Ectodermal cell (in vitro differentiated cells): ENCODE data around the gene TSHZ1.
A peak's percentile ranks its signal among the peaks of the same experiment; 100 is the strongest.

Experiments
- H3K27ac ChIP-seq: 2 replicates; pipeline ENCODE4 v1.7.0; 2013; ENCODE audit warnings: mild to moderate bottlenecking, low read depth, low read length; ENCODE audit not compliant: insufficient read depth, poor library complexity, severe bottlenecking
- H3K27me3 ChIP-seq: 2 replicates; pipeline ENCODE4 v1.7.0; 2013; ENCODE audit warnings: mild to moderate bottlenecking, low read length; ENCODE audit not compliant: insufficient read depth, control insufficient read depth, poor library complexity, severe bottlenecking
- H3K36me3 ChIP-seq: one replicate; pipeline ENCODE4 v1.7.0; 2013; ENCODE audit warnings: low read length; ENCODE audit not compliant: control insufficient read depth, insufficient read depth
- H3K4me1 ChIP-seq: one replicate; pipeline ENCODE4 v1.7.0; 2013; ENCODE audit warnings: low read length; ENCODE audit not compliant: control insufficient read depth, insufficient read depth
- H3K4me3 ChIP-seq: 2 replicates; pipeline ENCODE4 v1.7.0; 2013; ENCODE audit warnings: low read depth, low read length, control low read depth; ENCODE audit not compliant: insufficient read depth
- H3K9me3 ChIP-seq: 2 replicates; pipeline ENCODE4 v1.7.0; 2013; ENCODE audit warnings: mild to moderate bottlenecking, low read length, moderate library complexity; ENCODE audit not compliant: control insufficient read depth
- WGBS, 2 experiments: methylation state at CpG; one replicate each; pipeline ENCODE4 v1.1.7; 2013; ENCODE audit warnings: missing lambda C conversion rate in 2 of 2; 5-methylcytosine and 5-hydroxymethylcytosine counted together

The TSHZ1 gene

DNA sequence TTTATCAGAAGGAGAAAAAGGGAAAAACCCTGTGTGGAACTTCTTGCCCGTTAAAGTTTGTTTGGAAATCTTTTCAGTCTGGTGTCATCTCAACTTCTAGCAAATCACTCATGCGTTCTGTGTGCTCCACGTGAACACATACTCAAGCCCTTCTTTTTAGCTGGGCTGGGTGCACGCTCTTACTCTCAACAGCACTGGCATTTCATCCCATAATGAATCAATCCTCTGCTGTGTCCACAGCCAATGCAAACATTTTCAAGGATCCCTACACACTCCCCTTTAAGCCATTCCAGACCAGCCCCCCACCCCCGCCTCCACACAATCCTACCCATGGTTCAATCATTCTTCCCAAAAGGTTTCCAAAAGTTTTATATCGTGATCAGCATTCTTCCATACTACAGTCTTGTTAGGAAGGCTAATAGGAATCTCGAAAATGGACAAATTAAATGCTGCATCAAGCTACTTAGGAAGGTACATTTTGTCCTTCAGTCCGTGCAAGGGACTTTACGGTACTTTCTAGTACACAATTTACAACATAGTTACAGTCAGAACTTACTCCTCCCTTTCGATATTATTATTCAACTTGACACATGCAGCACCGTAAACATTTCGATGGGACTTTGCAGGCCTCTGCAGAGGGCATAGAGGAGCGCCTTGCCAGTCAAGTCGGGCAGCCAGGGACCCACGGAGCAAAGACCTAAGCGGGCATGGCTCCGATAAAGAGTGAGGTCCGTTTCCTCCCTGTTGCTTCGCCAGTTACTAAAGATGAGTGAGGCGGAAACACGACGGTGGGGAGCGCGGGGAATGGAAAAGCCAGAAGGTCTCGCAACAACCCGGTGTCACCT, 3.1 kb upstream of the TSHZ1 start:
- no peak overlapping the region for H3K27ac ChIP-seq
- 4% methylated on average over 26 of the region's 26 CpGs for WGBS, 2 experiments
- peaks cover 28% of the 10 kb centered on the region for H3K4me1 ChIP-seq
- no peaks in the 10 kb centered on the region for H3K36me3 ChIP-seq
- H3K4me3 ChIP-seq = peak overlapping the region; percentile 76
- H3K9me3 ChIP-seq = no peaks in the 10 kb centered on the region
- peaks cover 90% of the 10 kb centered on the region for H3K27me3 ChIP-seq

DNA sequence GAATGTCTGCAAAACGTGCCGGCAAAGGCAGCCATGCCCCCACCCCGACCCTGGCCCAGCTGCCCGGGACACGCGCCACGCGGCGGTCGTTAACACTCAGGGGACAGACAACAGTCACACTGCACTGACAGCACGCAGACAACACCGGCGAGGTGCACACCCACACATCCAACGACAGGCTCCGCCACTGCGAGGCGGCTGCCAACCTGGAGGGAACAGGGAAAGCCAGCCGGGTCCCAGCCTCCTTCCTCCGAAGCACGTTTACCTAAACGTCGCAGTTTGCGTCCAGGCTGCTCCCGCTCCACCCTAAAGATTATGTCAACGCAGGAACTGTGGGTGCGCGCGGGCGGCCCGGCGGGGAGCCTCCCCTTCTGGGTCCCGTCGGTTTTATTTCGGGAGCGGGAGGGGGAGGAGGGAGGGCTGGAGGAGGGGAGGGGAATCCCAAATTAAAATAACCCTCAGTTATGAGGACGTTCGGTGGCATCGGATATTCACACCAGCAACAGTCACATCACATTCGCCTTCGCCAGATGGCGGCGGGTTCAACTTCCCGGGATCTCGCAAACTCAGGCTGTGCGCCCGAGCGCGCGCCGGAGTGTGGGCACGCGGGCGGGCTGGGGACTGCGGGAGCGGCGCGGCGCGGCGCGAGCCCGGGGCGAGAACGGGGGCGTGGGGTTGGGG, 2.3 kb upstream of the TSHZ1 start:
- no peaks in the 10 kb centered on the region for H3K9me3 ChIP-seq
- 1% methylated on average over 61 to 64 of the region's 65 CpGs for WGBS, 2 experiments
- H3K4me3 ChIP-seq = peak overlapping the region; percentile 76
- H3K4me1 ChIP-seq = peaks cover 28% of the 10 kb centered on the region
- H3K27me3 ChIP-seq = peaks cover 90% of the 10 kb centered on the region
- no peaks in the 10 kb centered on the region for H3K36me3 ChIP-seq
- H3K27ac ChIP-seq = no peak overlapping the region

DNA sequence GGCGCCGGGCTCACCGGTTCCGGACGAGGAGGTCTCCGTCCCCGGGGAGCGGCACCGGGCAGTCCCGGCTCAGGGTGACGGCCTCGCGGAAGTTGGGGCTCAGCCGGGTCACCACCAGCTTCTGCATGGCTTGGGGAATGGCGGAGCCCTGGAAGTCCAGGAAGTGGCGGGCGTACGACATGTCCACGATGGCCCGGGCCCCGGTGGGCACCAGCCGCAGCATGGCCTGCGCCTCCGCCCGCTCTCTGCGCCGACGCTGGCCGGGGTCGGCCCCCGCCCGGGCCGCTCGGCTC, 1.8 kb upstream of the TSHZ1 start:
- Histone ChIP-seq H3K27me3 (peaks cover 90% of the 10 kb centered on the region), H3K27ac (no peak overlapping the region), H3K36me3 (no peaks in the 10 kb centered on the region), H3K4me3 (peak overlapping the region; percentile 76), H3K4me1 (peaks cover 28% of the 10 kb centered on the region), H3K9me3 (no peaks in the 10 kb centered on the region)
- WGBS, 2 experiments = 0% methylated on average over 34 of the region's 34 CpGs

DNA sequence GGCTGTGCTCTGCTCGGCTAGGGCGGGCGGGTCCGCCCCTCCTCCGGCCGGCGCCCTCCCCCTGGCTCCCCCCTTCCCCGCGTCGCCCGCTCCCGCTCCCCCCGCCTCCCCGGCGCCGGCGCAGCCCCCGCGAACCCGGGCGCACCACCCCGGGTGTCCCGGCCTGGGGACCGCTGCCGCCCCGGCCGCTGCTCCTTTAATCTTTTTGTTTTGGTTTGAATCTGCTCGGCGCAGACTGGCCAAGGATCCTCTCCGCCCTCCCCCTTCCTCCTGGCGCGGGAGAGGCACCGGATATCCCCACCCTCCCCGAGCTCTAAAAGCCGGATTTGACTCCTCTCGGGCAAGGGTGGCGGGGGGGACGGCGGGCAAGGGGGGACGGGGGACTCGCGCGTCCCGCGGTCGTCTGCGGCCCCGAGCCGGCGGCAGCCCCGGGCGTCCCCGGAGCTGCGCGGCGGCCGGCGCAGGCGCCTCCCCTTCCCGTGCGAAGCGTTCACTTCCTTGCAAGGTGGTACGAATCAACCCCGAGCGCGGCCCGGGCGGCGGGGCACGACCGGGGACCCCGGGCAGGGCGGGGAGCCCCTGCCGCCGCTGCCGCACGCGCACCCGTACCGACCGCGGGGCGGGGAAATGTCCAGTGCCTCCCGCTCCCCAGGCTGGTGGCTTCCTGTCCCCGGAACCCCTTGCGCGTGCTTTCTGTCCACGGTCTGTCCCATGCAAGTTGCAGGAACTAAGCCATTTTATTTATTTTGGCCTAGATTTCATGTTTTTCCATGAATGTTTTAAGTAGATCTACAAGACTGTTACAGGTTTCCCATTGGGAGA, 1.3 kb upstream of the TSHZ1 start, which contains the start of gene PTGR3:
Gene PTGR3, minus strand, starts transcription at position 11 of the 822 bp plus-strand sequence. CDS start 81 bp downstream, outside the sequence.
- H3K4me3 ChIP-seq = peak within 1 kb of the TSS; percentile 76
- H3K4me1 ChIP-seq = peaks cover 27% of the 10 kb centered on the region
- WGBS, 2 experiments = 0 to 1% methylated on average over 87 to 88 of the region's 88 CpGs
- peaks cover 90% of the 10 kb centered on the region for H3K27me3 ChIP-seq
- no peaks in the 10 kb centered on the region for H3K36me3 ChIP-seq
- H3K9me3 ChIP-seq = no peaks in the 10 kb centered on the region
- peak within 1 kb of the TSS; percentile 59 for H3K27ac ChIP-seq

DNA sequence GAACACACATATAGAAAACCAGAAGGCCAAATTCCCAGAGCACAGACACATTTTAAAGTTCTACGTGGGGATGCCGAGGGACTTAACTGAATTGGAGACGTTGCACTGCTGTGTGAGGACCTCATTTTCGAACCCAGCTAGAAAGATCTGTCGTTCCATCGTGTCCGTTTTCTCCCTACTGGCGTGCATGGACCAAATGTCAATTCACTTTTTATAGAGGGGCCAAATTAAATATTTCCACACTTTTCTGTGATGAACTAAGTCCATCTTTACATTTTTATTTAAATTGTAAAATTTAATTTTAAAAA, 692 bp upstream of the TSHZ1 start:
- no peaks in the 10 kb centered on the region for H3K36me3 ChIP-seq
- 1 to 2% methylated on average over 8 of the region's 8 CpGs for WGBS, 2 experiments
- peak overlapping the region; percentile 76 for H3K4me3 ChIP-seq
- no peaks in the 10 kb centered on the region for H3K9me3 ChIP-seq
- peaks cover 25% of the 10 kb centered on the region for H3K4me1 ChIP-seq
- H3K27me3 ChIP-seq = peaks cover 90% of the 10 kb centered on the region
- H3K27ac ChIP-seq = peak overlapping the region; percentile 26

DNA sequence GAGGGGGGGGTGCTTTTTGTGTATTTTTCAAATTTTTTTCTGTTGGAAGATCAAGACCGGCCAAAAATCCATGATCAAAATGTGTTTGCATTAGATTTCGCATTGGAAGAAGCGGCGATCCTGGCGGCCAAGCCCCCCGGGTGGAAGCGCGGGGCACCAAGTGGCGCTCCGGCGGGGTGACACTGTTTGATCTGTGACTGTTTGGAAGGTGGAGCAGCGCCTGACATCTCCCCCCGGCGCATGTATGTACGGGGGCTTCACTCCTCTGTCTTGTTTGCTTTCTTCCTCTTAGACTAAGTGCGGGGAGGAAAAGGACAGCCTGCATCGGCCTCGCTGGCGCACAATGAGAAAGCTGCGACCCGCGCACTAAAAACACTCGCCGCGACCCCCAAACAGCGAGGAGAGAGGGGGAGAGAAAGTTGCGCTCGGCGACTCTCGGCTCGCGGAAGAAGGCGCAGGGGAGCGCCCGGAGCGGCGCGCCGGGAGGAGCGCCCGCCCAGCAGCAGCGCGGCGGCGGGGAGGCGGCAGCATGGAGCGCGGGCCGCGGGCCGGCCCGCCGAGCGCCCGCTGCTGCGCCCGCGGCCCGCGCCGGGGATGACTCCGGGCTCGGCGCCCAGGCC, 515 bp downstream of the TSHZ1 start:
- Histone ChIP-seq H3K9me3 (no peaks in the 10 kb centered on the region), H3K27ac (no peak overlapping the region), H3K4me1 (peaks cover 21% of the 10 kb centered on the region), H3K27me3 (peaks cover 80% of the 10 kb centered on the region), H3K4me3 (peak overlapping the region; percentile 64), H3K36me3 (no peaks in the 10 kb centered on the region)
- WGBS, 2 experiments = 0 to 1% methylated on average over 64 of the region's 64 CpGs

DNA sequence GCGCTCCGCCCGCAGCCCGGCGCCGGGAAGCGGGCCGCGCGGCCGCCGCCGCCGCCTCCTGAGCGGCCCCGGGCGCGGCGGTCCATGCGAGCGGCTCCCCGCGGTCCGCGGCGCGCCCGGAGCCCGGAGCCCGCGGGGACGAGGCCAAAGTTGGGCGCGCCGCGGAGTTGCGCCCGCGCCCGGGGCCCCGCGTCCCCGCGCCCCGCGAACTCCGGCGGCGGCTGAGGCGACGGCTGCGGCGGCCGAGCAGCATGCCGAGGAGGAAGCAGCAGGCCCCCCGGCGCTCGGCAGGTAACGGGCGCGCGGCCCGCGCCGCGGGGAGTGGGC, 992 bp downstream of the TSHZ1 start:
- Histone ChIP-seq H3K4me3 (peak overlapping the region; percentile 36), H3K36me3 (no peaks in the 10 kb centered on the region), H3K4me1 (peaks cover 18% of the 10 kb centered on the region), H3K27me3 (peaks cover 75% of the 10 kb centered on the region), H3K27ac (no peak overlapping the region), H3K9me3 (no peaks in the 10 kb centered on the region)
- WGBS, 2 experiments = 1% methylated on average over 66 of the region's 66 CpGs

DNA sequence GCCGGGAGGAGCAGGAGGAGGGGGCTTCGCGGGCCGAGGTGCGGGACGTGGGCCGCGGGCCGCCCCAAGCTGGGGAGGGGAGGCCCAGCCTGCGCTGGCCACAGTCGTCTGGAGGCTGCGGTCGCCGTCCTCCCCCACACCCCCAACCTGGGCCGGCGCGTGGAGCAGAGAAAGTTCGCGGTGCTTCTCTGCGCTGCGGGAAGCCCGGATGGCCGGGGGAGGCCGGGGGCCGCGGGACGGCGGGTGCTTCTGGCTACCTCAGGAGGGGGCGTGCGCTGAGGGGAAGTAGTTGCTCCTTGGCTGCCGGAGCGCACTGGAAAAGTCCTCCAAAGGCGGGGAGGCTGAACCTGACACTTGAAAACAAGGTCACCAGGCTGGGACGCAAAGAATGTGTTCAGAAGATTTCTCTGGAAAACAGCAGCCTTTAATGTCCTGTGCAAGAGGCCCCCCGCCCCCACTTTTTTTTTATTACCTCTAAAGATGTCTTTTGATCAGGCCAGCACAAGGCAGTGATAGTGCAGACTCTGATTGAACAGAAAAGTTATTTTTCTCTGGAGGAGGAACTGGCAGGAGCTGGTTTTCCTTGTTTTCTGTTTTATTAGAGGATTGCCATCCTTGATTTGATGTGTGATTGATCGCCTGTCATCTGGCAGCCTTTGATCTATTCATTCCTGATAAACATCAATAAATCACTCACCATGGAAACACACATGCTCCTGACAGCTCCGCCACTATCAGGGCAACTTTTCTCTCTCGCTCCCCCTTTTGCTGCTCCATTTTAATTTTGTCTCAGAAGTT, 1.6 kb downstream of the TSHZ1 start:
- H3K4me3 ChIP-seq = peak overlapping the region; percentile 36
- H3K27me3 ChIP-seq = peaks cover 70% of the 10 kb centered on the region
- H3K27ac ChIP-seq = no peak overlapping the region
- no peaks in the 10 kb centered on the region for H3K36me3 ChIP-seq
- H3K9me3 ChIP-seq = no peaks in the 10 kb centered on the region
- 4 to 5% methylated on average over 38 of the region's 38 CpGs for WGBS, 2 experiments
- H3K4me1 ChIP-seq = peaks cover 13% of the 10 kb centered on the region

DNA sequence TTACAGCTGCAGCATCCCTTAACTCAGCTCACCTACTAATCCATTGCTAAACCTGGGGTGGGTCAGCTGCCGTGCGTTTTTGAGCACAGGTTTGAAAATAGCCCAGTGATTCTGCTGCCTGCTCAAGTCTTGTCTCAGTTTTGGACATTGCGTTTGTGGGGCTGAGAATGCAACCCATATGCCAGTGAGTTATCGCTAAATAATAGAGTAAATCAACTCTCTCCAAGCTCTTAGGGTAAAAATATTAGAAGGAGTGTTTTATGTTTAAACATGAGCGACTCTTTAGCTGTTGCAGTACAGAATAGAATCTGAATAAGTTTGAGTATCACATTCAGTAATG, 2.1 kb downstream of the TSHZ1 start:
- H3K36me3 ChIP-seq = no peaks in the 10 kb centered on the region
- peaks cover 64% of the 10 kb centered on the region for H3K27me3 ChIP-seq
- H3K27ac ChIP-seq = no peak overlapping the region
- H3K4me3 ChIP-seq = no peak overlapping the region
- peaks cover 7% of the 10 kb centered on the region for H3K4me1 ChIP-seq
- 71 to 74% methylated on average over 5 of the region's 5 CpGs for WGBS, 2 experiments
- no peaks in the 10 kb centered on the region for H3K9me3 ChIP-seq
